Fibroblast of villous mesenchyme (primary cell): ENCODE measurements around the gene CEACAM16. TPM values are rescaled to one million over a fixed set of nuclear protein-coding genes. Genes with fewer than 3 reads are reported as not detected.

ENCODE experiments used
- DNase-seq: peaks from one replicate; pipeline ENCODE4 v3.0.0-alpha.2; 2010; ENCODE audit warnings: low read depth
- H3K4me3 ChIP-seq: 2 replicates; pipeline ENCODE4 v1.5.1; 2011; ENCODE audit warnings: low read depth, mild to moderate bottlenecking, low read length
- total RNA-seq: library from RNA; depleted of rRNA; stranded (reverse); fragments of >200 nt; gene quantifications from 2 replicates; pipeline ENCODE4 v1.2.3, GENCODE V29; 2012
- TF ChIP-seq, protein P1 (sequence below): IDR thresholded peaks from 2 replicates; pipeline ENCODE4 v1.5.1; 2012; ENCODE audit warnings: low read depth, mild to moderate bottlenecking, low read length; ENCODE audit not compliant: insufficient read depth

CEACAM16 gene
- total RNA-seq, 1 donor, result under 0.01 TPM

DNA sequence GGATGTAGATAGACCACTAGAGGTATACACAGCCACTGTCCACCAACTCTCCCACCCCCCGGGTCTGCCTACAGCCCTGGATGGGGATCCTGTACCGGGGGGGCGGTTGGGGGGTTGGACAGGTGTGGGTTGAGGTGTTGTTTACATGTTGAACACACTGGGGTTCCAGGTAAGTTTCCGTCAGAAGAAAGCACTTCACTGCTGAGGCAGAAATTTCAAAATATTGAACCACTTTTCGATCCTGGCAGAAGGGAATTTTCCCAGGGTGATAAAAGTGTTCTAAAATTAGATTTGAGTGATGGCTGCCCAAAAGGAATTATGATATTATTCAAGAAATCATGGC lies 6.6 kb upstream of the CEACAM16 start:
- no peak overlapping the region for H3K4me3 ChIP-seq
- TF ChIP-seq, protein P1, sequence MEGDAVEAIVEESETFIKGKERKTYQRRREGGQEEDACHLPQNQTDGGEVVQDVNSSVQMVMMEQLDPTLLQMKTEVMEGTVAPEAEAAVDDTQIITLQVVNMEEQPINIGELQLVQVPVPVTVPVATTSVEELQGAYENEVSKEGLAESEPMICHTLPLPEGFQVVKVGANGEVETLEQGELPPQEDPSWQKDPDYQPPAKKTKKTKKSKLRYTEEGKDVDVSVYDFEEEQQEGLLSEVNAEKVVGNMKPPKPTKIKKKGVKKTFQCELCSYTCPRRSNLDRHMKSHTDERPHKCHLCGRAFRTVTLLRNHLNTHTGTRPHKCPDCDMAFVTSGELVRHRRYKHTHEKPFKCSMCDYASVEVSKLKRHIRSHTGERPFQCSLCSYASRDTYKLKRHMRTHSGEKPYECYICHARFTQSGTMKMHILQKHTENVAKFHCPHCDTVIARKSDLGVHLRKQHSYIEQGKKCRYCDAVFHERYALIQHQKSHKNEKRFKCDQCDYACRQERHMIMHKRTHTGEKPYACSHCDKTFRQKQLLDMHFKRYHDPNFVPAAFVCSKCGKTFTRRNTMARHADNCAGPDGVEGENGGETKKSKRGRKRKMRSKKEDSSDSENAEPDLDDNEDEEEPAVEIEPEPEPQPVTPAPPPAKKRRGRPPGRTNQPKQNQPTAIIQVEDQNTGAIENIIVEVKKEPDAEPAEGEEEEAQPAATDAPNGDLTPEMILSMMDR, result no peak

DNA sequence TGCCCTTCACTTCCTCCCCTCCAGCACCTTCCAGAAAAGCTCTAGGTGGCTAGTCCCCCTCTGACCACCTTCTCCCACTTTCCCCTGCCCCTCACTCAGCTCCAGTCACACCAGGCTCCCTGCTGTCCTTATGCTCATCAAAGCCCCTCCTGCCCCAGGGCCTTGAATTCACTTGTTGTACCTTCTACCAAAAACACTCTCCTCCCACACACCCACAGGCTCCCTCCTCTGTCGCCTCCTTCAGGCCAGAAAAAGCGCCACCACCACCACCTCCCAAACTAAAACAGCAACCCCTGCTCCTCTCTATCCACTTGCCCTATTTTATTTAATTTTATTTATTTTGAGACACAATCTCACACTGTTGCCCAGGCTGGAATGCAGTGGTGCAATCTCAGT lies 4.8 kb upstream of the CEACAM16 start:
- DNase-seq, result no peak
- no peak overlapping the region for H3K4me3 ChIP-seq
- TF ChIP-seq, protein P1, result peak; percentile 34

More for the DNA sequence above, 6.6 kb upstream of the CEACAM16 start:
- no peak for DNase-seq

DNA sequence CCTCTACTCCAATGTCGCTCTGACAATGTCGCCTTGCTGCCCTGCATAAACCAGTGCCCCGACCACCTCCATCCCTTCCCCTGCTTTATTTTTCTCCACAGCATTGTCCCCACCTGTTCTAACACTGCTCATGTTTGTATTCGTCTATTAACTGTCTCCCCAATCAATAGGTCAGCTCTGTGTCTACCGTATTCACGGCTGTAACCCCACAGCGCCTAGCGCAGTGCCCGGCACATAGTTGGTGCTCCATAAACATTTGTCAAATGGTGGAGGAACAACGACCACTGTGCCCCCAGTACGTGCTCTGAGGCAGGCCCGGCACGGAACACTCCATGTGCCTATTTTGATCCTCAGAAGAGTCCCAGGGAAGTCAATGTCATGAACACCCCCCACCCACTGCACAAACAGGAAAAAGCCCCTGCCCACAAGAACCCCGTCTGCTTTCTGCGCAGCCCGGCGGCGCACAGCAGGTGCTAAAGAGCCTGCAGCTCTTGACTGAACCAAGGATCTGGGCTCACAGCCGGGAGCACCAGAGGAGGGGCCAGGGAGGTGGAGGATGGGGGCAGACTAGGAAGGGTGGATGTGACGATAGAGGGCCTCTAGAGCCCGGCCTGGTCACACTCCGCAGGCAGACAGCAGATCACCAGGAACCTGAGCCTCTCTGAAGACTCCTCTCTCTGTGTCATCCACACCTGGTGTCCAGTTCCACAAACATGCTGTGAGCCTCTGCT lies 1.8 kb upstream of the CEACAM16 start:
- no peak overlapping the region for H3K4me3 ChIP-seq
- DNase-seq, result no peak
- TF ChIP-seq, protein P1, result no peak

DNA sequence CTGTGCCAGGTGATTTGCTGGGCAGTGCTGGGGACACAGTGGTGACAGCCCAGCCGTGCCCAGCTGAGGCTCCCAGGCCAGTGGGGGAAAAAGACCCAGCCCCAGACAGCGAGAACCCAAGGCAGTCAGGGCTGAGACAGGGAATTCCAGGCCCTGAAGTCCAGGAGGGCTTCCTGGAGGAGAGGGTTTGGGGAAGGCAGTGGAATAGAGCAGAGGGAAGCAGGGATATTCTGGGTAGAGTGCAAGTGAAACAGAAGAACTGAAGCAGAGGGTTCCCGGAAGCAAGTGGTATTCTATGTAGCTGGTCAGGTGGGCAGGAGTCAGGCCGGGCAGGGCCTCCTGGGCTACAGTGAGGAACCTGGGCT lies 1.3 kb upstream of the CEACAM16 start:
- H3K4me3 ChIP-seq, result no peak overlapping the region
- TF ChIP-seq, protein P1, result no peak
- DNase-seq, result no peak

DNA sequence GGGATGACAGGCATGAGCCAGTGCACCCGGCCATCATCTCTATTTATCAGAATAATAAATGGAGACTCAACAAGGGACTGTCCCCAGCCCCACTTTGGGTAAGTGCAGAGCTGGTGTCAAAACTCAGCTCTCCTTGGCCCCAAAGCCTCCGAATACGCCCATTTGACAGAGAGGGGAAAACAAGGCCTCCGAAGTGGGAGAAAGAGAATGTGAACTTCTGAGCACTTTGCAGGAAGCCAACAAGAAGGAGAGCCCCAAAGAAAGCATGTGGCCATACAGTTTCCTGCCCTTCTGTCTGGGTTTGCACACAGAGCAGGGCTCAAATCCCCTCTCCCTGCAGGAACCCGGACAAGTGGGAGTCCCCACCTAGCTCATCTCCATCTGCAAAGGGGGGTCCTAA lies 1.6 kb downstream of the CEACAM16 start:
- DNase-seq, result no peak
- H3K4me3 ChIP-seq, result no peak overlapping the region
- TF ChIP-seq, protein P1, result no peak

DNA sequence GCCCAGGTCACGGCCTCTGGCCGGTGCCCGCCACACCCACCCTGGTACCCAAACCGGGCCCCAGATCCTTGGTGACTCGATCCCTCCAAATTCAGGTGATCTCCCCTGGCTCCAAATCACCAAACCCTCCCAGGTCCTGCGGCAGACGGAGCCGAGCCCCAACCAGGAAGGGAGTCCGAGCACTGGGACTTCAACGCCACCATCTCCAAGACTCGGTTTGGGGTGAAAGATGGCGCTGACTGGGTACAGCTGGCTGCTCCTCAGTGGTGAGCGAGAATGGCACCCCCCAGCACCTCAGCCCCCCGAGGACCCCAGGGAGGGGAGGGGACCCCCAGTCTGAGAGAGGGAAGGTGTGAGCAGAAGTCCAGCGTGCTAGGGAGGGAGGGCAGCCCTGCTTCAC lies 2.3 kb downstream of the CEACAM16 start:
- no peak overlapping the region for H3K4me3 ChIP-seq
- DNase-seq, result no peak
- TF ChIP-seq, protein P1, result no peak
